NCI-H2171 treated with DMSO at 0.1 percent for 48 hours (cell line): Measurements from ENCODE around the gene RAB8A.
"Not testable (repeated sequence)": the region's sequence is repeated elsewhere in the genome, so short reads cannot be mapped to it uniquely, and the experiment has no call there.

ENCODE experiments used
- DNase-seq: peaks from one replicate; lab custom pipeline; 2025; lab: John Stamatoyannopoulos, UW

RAB8A gene

DNA sequence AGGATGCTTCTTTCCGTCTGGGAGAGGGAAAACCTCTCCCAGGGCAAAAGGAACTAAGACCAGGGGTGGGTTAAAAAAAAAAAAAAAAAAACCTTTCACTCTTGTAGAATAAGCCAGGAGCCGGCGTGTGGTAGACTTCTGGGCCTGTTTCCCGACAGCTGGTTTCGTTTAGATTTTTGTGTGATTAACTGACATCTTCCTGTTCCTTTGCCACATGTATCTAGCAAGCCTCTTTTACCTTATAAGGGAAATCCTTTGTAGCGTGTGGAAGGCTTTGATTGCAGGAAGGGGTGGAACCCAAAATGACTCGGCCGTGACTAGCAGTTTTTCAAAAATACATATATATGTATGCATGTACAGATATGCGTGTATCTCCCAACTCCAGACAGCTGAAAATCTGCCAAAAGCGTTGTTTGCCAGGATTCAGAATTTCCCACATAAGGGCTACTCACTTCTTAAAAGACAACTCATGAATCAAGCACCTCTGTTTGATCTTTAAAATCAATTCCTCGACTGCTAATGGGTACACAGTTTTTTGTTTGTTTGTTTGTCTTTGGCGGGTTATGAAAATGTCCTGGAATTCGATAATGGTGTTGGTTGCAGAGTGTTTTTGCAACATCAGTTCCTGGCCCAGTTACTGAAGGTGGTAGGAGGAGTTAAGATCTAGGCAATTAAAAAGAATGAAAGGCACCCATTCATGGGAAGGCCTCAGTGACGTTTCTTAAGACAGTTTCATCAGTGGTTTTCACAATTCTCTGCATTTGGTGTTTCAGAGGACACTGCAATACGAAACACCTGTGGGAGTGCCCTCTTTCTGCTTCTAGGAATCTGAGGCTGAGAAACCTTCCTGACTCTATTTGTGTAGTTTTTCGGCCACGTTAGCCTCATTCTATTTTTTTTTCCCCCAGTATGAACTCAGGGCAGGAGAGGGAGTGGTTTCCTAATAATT lies 32.7 kb upstream of the RAB8A start:
- DNase-seq, result peak; percentile 62

DNA sequence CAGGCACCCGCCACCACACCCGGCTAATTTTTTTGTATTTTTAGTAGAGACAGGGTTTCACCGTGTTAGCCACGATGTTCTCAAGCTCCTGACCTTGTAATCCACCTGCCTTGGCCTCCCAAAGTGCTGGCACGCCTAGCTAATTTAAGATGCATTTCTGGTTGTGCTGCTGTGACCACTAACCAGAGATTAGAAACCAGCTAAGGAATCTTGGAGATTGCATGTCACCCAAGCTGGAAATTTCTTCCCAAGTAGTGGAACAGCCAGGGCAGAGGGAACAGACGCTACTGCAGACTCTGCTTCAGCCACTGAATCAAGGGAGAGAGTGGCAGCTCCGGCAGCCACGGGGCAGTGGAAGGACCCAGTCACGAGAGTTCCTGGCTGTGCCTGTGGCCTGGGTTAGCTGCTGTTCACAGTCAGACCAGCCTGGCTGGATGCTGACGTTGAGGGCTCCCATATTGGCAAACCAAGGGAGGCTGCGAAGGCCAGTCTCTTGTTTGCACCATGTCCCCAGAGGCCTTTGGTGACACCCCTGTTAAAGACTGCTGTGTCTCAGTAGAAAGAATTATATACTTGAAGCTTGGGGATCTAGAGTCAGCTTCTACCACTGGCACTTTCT lies 27.5 kb upstream of the RAB8A start:
- no peak for DNase-seq

DNA sequence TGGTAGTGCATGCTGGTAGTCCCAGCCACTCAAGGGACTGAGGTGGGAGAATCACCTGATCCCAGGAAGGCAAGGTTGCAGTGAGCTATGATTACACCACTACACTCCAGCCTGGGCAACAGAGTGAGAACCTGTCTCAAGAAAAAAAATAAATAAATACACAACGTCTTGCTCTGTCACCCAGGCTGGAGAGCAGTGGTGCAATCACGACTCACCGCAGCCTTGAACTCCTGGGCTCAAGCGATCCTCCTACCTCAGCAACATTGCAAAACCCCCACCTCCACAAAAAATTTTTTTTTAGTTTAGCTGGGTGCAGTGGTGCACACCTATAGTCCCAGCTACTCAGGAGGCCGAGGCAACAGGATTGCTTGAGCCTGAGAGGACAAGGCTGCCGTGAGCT lies 26.6 kb upstream of the RAB8A start:
- no peak for DNase-seq

GRCh38 chr19:16087404-16087803 lies 24.3 kb upstream of the RAB8A start:
- not testable (repeated sequence) for DNase-seq

GRCh38 chr19:16087940-16088339 lies 23.7 kb upstream of the RAB8A start:
- no peak for DNase-seq

GRCh38 chr19:16088351-16089009 lies 23.2 kb upstream of the RAB8A start:
- no peak for DNase-seq

- DNase-seq, result no peak
Observed at GRCh38 chr19:16089010-16089846, 22.5 kb upstream of the RAB8A start.

- no peak for DNase-seq
Observed at GRCh38 chr19:16091546-16092475, 19.9 kb upstream of the RAB8A start.

DNA sequence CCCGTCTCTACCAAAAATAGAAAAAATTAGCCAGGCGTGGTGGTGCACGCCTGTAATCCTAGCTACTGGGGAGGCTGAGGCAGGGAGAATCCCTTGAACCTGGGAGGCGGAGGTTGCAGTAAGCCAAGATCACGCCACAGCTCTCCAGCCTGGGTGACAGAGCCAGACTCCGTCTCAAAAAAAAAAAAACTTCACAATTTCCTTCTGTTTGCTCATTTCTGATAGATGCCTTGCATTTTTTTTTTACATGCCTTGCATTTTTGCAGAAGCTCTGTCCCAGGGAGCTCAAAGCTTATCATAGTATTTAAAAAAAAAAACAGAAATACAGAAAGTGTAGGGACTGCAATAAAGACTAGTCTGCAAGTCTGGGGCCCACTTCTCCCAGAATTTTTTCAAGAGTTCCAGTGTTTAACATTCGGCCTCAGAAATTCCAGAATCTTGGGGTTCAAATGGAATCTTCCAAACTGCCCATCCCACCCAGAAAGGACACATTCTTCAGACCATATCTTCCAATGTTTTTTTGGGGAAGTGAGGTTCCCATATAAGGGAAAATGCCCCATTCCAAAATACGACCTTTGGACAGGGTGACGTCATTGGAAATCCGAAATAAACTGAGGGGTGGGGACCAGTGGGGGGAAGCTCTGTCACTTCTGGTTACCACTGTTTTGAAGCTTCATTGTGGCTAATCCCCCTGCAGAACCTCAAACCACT lies 17.2 kb upstream of the RAB8A start:
- no peak for DNase-seq

- DNase-seq, result peak; percentile 26
Observed at GRCh38 chr19:16095071-16095571, 16.6 kb upstream of the RAB8A start.

DNA sequence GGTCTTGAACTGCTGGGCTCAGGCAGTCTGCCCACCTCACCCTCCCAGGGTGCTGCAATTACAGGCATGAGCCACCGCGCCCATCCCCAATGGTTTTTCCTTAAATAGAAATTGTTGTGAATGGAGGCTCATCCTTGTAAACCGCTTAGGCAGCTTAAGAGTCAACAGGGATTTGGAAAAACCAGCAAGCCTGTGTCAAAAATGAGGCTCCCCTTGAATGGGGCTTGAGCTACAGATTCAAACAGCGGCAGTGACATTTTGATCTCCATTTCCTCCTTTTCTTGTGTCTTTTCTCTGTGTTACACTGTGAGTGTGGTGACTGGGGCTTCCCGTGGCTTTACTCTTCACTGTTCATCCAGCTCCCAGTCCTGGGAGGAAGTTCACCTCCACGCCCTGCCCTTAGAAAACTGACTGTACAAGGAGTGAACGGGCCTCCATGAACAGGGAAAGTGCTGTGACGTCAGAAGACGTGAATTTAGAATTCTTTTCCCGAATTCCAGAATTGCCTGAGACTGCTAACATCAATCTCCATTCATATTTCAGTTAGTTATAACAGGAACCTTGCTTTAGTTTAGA lies 15.3 kb upstream of the RAB8A start:
- DNase-seq, result no peak

DNA sequence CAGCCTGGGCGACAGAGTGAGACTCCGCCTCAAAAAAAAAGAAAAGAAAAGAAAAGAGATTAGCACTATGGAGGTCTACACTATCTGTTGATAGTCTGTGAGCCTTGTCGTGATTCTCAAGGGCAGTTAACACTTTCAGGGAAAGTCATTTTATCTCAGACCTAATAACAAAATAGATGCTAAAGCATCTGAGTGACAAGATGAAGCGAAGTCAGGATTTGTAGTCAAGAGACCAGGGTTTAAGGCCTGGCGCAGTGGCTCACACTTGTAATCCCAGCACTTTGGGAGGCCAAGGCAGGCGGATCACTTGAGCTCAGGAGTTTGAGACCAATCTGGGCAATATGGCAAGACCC lies 13.3 kb upstream of the RAB8A start:
- no peak for DNase-seq

DNA sequence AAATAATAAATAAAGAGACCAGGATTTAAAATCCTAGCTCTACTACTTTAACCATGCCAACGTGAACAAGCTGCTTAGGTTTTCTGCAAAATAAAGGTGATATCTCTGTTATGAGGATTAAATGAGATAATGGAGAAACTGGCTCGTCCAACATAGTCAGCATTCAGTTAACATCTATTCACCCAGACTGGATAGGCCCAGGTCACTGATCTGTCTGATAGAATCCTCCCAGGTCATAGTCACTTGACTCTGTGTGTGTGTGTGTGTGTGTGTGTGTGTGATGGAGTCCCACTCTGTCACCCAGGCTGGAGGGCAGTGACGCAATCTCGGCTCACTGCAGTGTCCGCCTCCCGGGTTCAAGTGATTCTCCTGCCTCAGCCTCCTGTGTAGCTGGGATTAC lies 12.9 kb upstream of the RAB8A start:
- DNase-seq, result no peak

GRCh38 chr19:16099314-16099965 lies 12.2 kb upstream of the RAB8A start:
- DNase-seq, result not testable (repeated sequence)

- DNase-seq, result no peak
Observed at GRCh38 chr19:16100524-16100923, 11.2 kb upstream of the RAB8A start.

DNA sequence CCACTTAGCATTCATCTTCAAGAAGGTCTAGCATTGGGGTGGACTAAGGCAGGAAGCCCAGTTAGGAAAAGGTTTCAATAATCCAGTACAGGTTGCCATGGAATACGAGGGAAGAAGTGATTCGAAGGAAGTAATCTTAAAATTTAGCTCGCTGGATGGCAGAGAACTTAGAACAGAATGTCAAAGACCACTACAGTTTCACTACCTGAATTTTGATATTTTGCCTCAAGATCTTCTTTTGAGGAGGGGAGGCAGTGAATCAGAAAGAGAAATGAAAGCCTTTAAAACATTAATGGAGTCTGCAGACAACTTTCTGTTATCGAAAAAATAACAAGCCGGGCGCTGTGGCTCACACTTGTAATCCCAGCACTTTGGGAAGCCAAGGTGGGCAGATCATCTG lies 7.0 kb upstream of the RAB8A start:
- DNase-seq, result no peak

DNA sequence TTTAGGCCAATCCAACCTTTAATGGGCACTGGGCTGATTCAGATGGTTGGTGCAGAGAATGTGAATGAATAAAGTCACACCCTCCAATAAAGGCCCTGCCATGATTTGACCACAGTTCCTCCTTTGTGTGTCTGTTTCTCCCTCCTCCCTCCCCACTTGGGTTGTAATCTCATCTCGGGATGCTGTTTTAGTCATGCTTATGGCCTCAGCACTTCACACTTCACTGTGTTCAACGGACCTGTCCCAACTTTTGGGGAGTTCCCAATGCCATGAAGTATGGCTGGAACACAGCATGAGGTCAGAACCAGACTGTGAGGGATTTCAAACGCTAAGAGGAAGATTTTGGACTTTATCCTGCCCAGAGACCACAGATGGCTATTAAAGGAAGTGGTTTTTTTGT lies 5.6 kb upstream of the RAB8A start:
- DNase-seq, result no peak

GRCh38 chr19:16111909-16112752 lies 442 bp downstream of the RAB8A start:
- DNase-seq, result no peak
